OCI-LY7 (cell line): ENCODE data around the gene BAHD1. TPM values are rescaled to one million over a fixed set of nuclear protein-coding genes. Genes with fewer than 3 reads are reported as not detected.

ENCODE experiments used
- BruUV-seq: library from RNA; stranded (reverse); fragments of 400-500 nt; replicated peaks from 2 replicates; lab custom pipeline; 2021; lab: Mats Ljungman, UMichigan
- CTCF ChIA-PET: fragments of 300-600 bp; sonication (Branson Sonifier 250); formaldehyde crosslinking; loops from one replicate; lab custom pipeline; 2022; ENCODE audit warnings: antibody characterized with exemption; ENCODE audit not compliant: unreplicated experiment; lab: Charles Lee
- POLR2A ChIA-PET: fragments of 300-600 bp; sonication (Branson Sonifier 250); formaldehyde crosslinking; loops from one replicate; lab custom pipeline; 2022; ENCODE audit warnings: antibody characterized with exemption; lab: Charles Lee
- DNase-seq: peaks from one replicate; pipeline ENCODE4 v3.0.0-alpha.2; 2015; ENCODE audit warnings: low spot score
- H2AFZ ChIP-seq: fragments of 200-600 bp; sonication (generic), shearing (Covaris generic); 2 replicates; pipeline ENCODE4 v1.6.1; 2014; ENCODE audit warnings: mild to moderate bottlenecking, antibody characterized with exemption, low read length, moderate library complexity
- H3K27ac ChIP-seq: fragments of 200-600 bp; sonication (generic); 2 replicates; pipeline ENCODE4 v1.5.1; 2014; ENCODE audit warnings: mixed run types, low read depth, mild to moderate bottlenecking, moderate library complexity, low read length, inconsistent platforms; ENCODE audit not compliant: poor library complexity, severe bottlenecking
- H3K36me3 ChIP-seq: fragments of 200-600 bp; sonication (generic); 2 replicates; pipeline ENCODE4 v1.6.1; 2014; ENCODE audit warnings: mild to moderate bottlenecking, antibody characterized with exemption, low read length, moderate library complexity, mixed read lengths; ENCODE audit not compliant: insufficient read depth
- H3K4me1 ChIP-seq: fragments of 200-600 bp; sonication (generic); 2 replicates; pipeline ENCODE4 v1.5.1; 2014; ENCODE audit warnings: mild to moderate bottlenecking, low read length; ENCODE audit not compliant: insufficient read depth, poor library complexity, severe bottlenecking
- H3K4me2 ChIP-seq: fragments of 200-600 bp; sonication (generic); 2 replicates; pipeline ENCODE4 v1.6.1; 2014; ENCODE audit warnings: mild to moderate bottlenecking, low read length
- H3K4me3 ChIP-seq: fragments of 200-600 bp; sonication (generic); 2 replicates; pipeline ENCODE4 v1.5.1; 2014; ENCODE audit warnings: mild to moderate bottlenecking, low read depth, low read length; ENCODE audit not compliant: poor library complexity, severe bottlenecking
- H3K79me2 ChIP-seq: fragments of 200-600 bp; sonication (generic); 2 replicates; pipeline ENCODE4 v1.6.1; 2016; ENCODE audit warnings: low read depth, mild to moderate bottlenecking, low read length, moderate library complexity, mixed read lengths; ENCODE audit not compliant: insufficient read depth
- H3K9me2 ChIP-seq: fragments of 200-600 bp; sonication (generic); 2 replicates; pipeline ENCODE4 v1.6.1; 2016; ENCODE audit warnings: mild to moderate bottlenecking, low read length, mixed read lengths; ENCODE audit not compliant: insufficient read depth
- H3K9me3 ChIP-seq: fragments of 200-600 bp; sonication (generic); 2 replicates; pipeline ENCODE4 v1.6.1; 2014; ENCODE audit warnings: mild to moderate bottlenecking, mixed run types, low read length, mixed read lengths
- H4K20me1 ChIP-seq: fragments of 200-600 bp; sonication (generic); 2 replicates; pipeline ENCODE4 v1.6.1; 2014; ENCODE audit warnings: mild to moderate bottlenecking, antibody characterized with exemption, low read length, moderate library complexity, mixed read lengths; ENCODE audit not compliant: insufficient read depth
- CTCF ChIP-seq: fragments of 200-600 bp; sonication (generic); conservative IDR thresholded peaks from 2 replicates; pipeline ENCODE4 v1.5.1; 2014; ENCODE audit warnings: mild to moderate bottlenecking, antibody characterized with exemption, low read length, moderate library complexity, mixed read lengths
- EZH2phosphoT487 ChIP-seq: fragments of 200-600 bp; sonication (generic); IDR thresholded peaks from 2 replicates; pipeline ENCODE4 v1.6.1; 2018; ENCODE audit warnings: low read depth, borderline replicate concordance, mild to moderate bottlenecking, mixed run types, antibody characterized with exemption, low read length, moderate library complexity, mixed read lengths
- intact Hi-C: fragments of 100-400 bp; cut with micrococcal nuclease; formaldehyde crosslinking; loops from one replicate; pipeline ENCODE4 v1.10.0; 2022; ENCODE audit not compliant: unreplicated experiment
- total RNA-seq, 2 experiments: library from RNA; depleted of rRNA in 1 of 2; stranded (reverse); fragments of >200 nt in 1 of 2; shearing (Covaris generic) in 1 of 2; gene quantifications; 2 replicates each; pipeline ENCODE4 v1.2.3, GENCODE V29; 2014 to 2022

Gene BAHD1
- total RNA-seq, 2 experiments from 2014 or later = 15.0 to 22.3 TPM

- Histone ChIP-seq H4K20me1 (no peaks in the 10 kb centered on the region), H3K36me3 (no peaks in the 10 kb centered on the region), H3K9me3 (no peaks in the 10 kb centered on the region), H3K27ac (no peak overlapping the region), H3K9me2 (no peaks in the 10 kb centered on the region), H3K4me1 (no peaks in the 10 kb centered on the region), H3K4me3 (no peak overlapping the region), H3K79me2 (no peaks in the 10 kb centered on the region), H2AFZ (no peak overlapping the region), H3K4me2 (no peak overlapping the region)
- DNase-seq = no peak
- ChIA-PET POLR2A (no interaction called here), CTCF (interaction anchor here (0.5 to 1.4 kb wide), 2 partner anchors 45 to 88 kb away, joined by 3 read pairs; partner anchors contain the start of gene RPUSD2)
- no TSS peak for BruUV-seq
- TF ChIP-seq CTCF (no peak), EZH2phosphoT487 (no peak)
- intact Hi-C loops = no loop called here
Measured at GRCh38 chr15:40481341-40482074, 40.8 kb downstream of the BAHD1 start.

GRCh38 chr15:40483919-40484318 lies 43.2 kb downstream of the BAHD1 start:
- intact Hi-C loops = no loop called here
- H3K4me3 ChIP-seq = no peak overlapping the region
- H3K4me2 ChIP-seq = no peak overlapping the region
- H3K9me2 ChIP-seq = no peaks in the 10 kb centered on the region
- H2AFZ ChIP-seq = no peak overlapping the region
- ChIA-PET CTCF (no interaction called here), POLR2A (no interaction called here)
- no peaks in the 10 kb centered on the region for H3K9me3 ChIP-seq
- DNase-seq = no peak
- no peaks in the 10 kb centered on the region for H3K36me3 ChIP-seq
- H3K79me2 ChIP-seq = no peaks in the 10 kb centered on the region
- no peaks in the 10 kb centered on the region for H3K4me1 ChIP-seq
- no TSS peak for BruUV-seq
- H3K27ac ChIP-seq = no peak overlapping the region
- TF ChIP-seq CTCF = no peak
- TF ChIP-seq EZH2phosphoT487 = no peak
- no peaks in the 10 kb centered on the region for H4K20me1 ChIP-seq

- no peak overlapping the region for H3K27ac ChIP-seq
- DNase-seq = no peak
- intact Hi-C loops = no loop called here
- ChIA-PET CTCF (no interaction called here), POLR2A (no interaction called here)
- no peaks in the 10 kb centered on the region for H3K9me2 ChIP-seq
- H3K4me3 ChIP-seq = no peak overlapping the region
- BruUV-seq = no TSS peak
- no peaks in the 10 kb centered on the region for H4K20me1 ChIP-seq
- no peaks in the 10 kb centered on the region for H3K4me1 ChIP-seq
- no peaks in the 10 kb centered on the region for H3K36me3 ChIP-seq
- no peaks in the 10 kb centered on the region for H3K79me2 ChIP-seq
- no peak overlapping the region for H3K4me2 ChIP-seq
- no peak for TF ChIP-seq EZH2phosphoT487
- no peak for TF ChIP-seq CTCF
- no peak overlapping the region for H2AFZ ChIP-seq
- no peaks in the 10 kb centered on the region for H3K9me3 ChIP-seq
Measured at GRCh38 chr15:40486066-40486770, 45.5 kb downstream of the BAHD1 start.
